Panc1 (cell line): ENCODE results near the gene YPEL3. TPM values are rescaled to one million over a fixed set of nuclear protein-coding genes. Genes with fewer than 3 reads are reported as not detected.
A peak's percentile ranks its signal among the peaks of the same experiment; 100 is the strongest.

ENCODE experiments used
- ATAC-seq: fragments of 200-7000 bp; cut with Tn5 transposase; 2 replicates; pipeline ENCODE4 v1.9.1; 2020; ENCODE audit warnings: mild to moderate bottlenecking, moderate library complexity
- BruUV-seq: library from RNA; stranded (reverse); fragments of 400-500 nt; replicated peaks from 2 replicates; lab custom pipeline; 2021; lab: Mats Ljungman, UMichigan
- CTCF ChIA-PET: fragments of 300-600 bp; sonication (Branson Sonifier 250); formaldehyde crosslinking; loops from one replicate; lab custom pipeline; 2022; ENCODE audit warnings: antibody characterized with exemption; lab: Charles Lee
- POLR2A ChIA-PET: fragments of 300-600 bp; sonication (Branson Sonifier 250); formaldehyde crosslinking; loops from one replicate; lab custom pipeline; 2022; ENCODE audit warnings: antibody characterized with exemption; lab: Charles Lee
- DNase-seq: peaks from one replicate; pipeline ENCODE4 v3.0.0-alpha.2; 2010; ENCODE audit warnings: low read depth, low spot score
- H3K27ac ChIP-seq: 2 replicates; pipeline ENCODE4 v1.5.1; 2011; ENCODE audit warnings: mild to moderate bottlenecking, low read length, inconsistent platforms
- H3K27me3 ChIP-seq: fragments of 200-500 bp; sonication (Bioruptor generic); 2 replicates; pipeline ENCODE4 v1.6.0; 2014; ENCODE audit warnings: low read length, inconsistent platforms; ENCODE audit not compliant: control insufficient read depth, insufficient read depth
- H3K36me3 ChIP-seq: fragments of 200-500 bp; sonication (Bioruptor generic); 2 replicates; pipeline ENCODE4 v1.5.1; 2014; ENCODE audit warnings: inconsistent platforms, mild to moderate bottlenecking, low read length, moderate library complexity; ENCODE audit not compliant: control insufficient read depth, insufficient read depth
- H3K4me1 ChIP-seq: 2 replicates; pipeline ENCODE4 v1.5.1; 2011; ENCODE audit warnings: inconsistent platforms, mild to moderate bottlenecking, low read length, moderate library complexity; ENCODE audit not compliant: control insufficient read depth, insufficient read depth
- H3K4me3 ChIP-seq, 2 experiments: 2 replicates each; pipeline ENCODE4 v1.5.1; 2011 to 2012; ENCODE audit warnings: low read depth in 2 of 2, low read length in 2 of 2, mild to moderate bottlenecking in 2 of 2, inconsistent platforms in 1 of 2, moderate library complexity in 1 of 2
- H3K9me3 ChIP-seq: fragments of 200-500 bp; sonication (Bioruptor generic); 2 replicates; pipeline ENCODE4 v1.5.1; 2014; ENCODE audit warnings: low read depth, mild to moderate bottlenecking, inconsistent platforms, low read length, moderate library complexity; ENCODE audit not compliant: control insufficient read depth, insufficient read depth
- CTCF ChIP-seq: fragments of 450-650 bp; IDR thresholded peaks from 2 replicates; pipeline ENCODE4 v1.5.1; 2017; ENCODE audit warnings: mild to moderate bottlenecking
- POLR2AphosphoS5 ChIP-seq: IDR thresholded peaks from 2 replicates; pipeline ENCODE4 v1.6.1; 2012; ENCODE audit warnings: mild to moderate bottlenecking, low read depth, low read length, moderate library complexity
- REST ChIP-seq, 2 experiments: IDR thresholded peaks; 2 replicates each; pipeline ENCODE4 v1.6.1; 2011 to 2012; ENCODE audit warnings: low read depth in 2 of 2, control low read depth in 1 of 2, low read length in 1 of 2, mild to moderate bottlenecking in 1 of 2, moderate library complexity in 1 of 2; ENCODE audit not compliant: insufficient read depth in 1 of 2
- SIN3A ChIP-seq: IDR thresholded peaks from 2 replicates; pipeline ENCODE4 v1.6.1; 2012; ENCODE audit warnings: low read depth, mild to moderate bottlenecking, low read length, moderate library complexity, borderline replicate concordance; ENCODE audit not compliant: insufficient read depth
- TCF7L2 ChIP-seq: IDR thresholded peaks from 2 replicates; pipeline ENCODE4 v1.6.1; 2011; ENCODE audit warnings: mild to moderate bottlenecking, low read depth, low read length, inconsistent platforms
- in situ Hi-C: cut with HindIII; loops from 2 replicates; pipeline ENCODE4 v1.10.0; 2016; ENCODE audit warnings: low sequenced_read_pairs, low pct_unique_long_range_greater_than_20kb
- intact Hi-C: fragments of 100-400 bp; cut with micrococcal nuclease; formaldehyde crosslinking; loops from one replicate; pipeline ENCODE4 v1.10.0; 2022; ENCODE audit not compliant: unreplicated experiment
- total RNA-seq: library from RNA; stranded (reverse); gene quantifications from one replicate; pipeline ENCODE4 v1.2.1, GENCODE V29; 2021; ENCODE audit not compliant: unreplicated experiment

The YPEL3 gene
- total RNA-seq, 1 experiment from 2014 or later = 0.69 TPM

- in situ Hi-C loops (no loop called here), intact Hi-C loops (no loop called here)
- H3K4me1 ChIP-seq = peaks cover 13% of the 10 kb centered on the region
- BruUV-seq = no TSS peak
- TF ChIP-seq POLR2AphosphoS5 = no peak
- POLR2A ChIA-PET = interaction anchor here (0.6 kb wide), 1 partner anchor 105 kb away, joined by 13 read pairs; no protein-coding TSS in a partner anchor
- H3K27me3 ChIP-seq = no peaks in the 10 kb centered on the region
- H3K9me3 ChIP-seq = no peaks in the 10 kb centered on the region
- peak overlapping the region; percentile 92 for H3K27ac ChIP-seq
- peak overlapping the region; percentile 87 to 88 for H3K4me3 ChIP-seq
- ATAC-seq (peak; percentile 13), DNase-seq (no peak)
- CTCF ChIA-PET = no interaction called here
- H3K36me3 ChIP-seq = peaks cover 9% of the 10 kb centered on the region
Measured at GRCh38 chr16:30076276-30076791, 19.7 kb downstream of the YPEL3 start.

GRCh38 chr16:30075503-30076275 lies 20.3 kb downstream of the YPEL3 start, which contains the start of gene PPP4C:
Gene PPP4C (plus strand): TSS chr16:30075994. CDS start chr16:30076378, 384 bp downstream.
- intact Hi-C loops = no loop called here
- ChIA-PET CTCF (interaction anchor here (0.7 kb wide), 1 partner anchor 9 kb away, joined by 3 read pairs; no protein-coding TSS in a partner anchor), POLR2A (no interaction called here)
- TSS peak; percentile 100 for BruUV-seq
- in situ Hi-C loops = no loop called here
- Histone ChIP-seq H3K9me3 (no peaks in the 10 kb centered on the region), H3K27me3 (no peaks in the 10 kb centered on the region), H3K4me3 (peak within 1 kb of the TSS; percentile 87 to 88), H3K4me1 (peaks cover 13% of the 10 kb centered on the region), H3K36me3 (peaks cover 9% of the 10 kb centered on the region), H3K27ac (peak within 1 kb of the TSS; percentile 92)
- peak; percentile 93 for ATAC-seq
- no peak for DNase-seq
- TF ChIP-seq POLR2AphosphoS5 (peak; percentile 98), CTCF (no peak), SIN3A (peak; percentile 66; the same call in 1 of the 2 replicates), TCF7L2 (0 out of 2 replicates have a peak, but pooled peaks have one; percentile 23), REST (IDR thresholded peaks at IDR 0.05; ENCODE audit: insufficient read depth in 1 of 2, low read depth in 2 of 2, low read length in 1 of 2) (no peak)
